Lung microvascular endothelial cell (primary cell): ENCODE data around the gene TUSC2. TPM values are rescaled to one million over a fixed set of nuclear protein-coding genes. Genes with fewer than 3 reads are reported as not detected.
"Not testable (repeated sequence)": the region's sequence is repeated elsewhere in the genome, so short reads cannot be mapped to it uniquely, and the experiment has no call there.

ENCODE experiments used
- DNase-seq, 2 donors: peaks; one replicate each; pipeline versions ENCODE4 v3.0.0 to v3.0.0-alpha.2; 2010; ENCODE audit warnings: low read depth in 2 of 2
- total RNA-seq: library from RNA; depleted of rRNA; stranded (reverse); fragments of >200 nt; gene quantifications from 2 replicates; pipeline ENCODE4 v1.2.1, GENCODE V29; 2014

TUSC2 gene
- total RNA-seq, 1 donor from 2014 or later = 22.8 TPM

DNA sequence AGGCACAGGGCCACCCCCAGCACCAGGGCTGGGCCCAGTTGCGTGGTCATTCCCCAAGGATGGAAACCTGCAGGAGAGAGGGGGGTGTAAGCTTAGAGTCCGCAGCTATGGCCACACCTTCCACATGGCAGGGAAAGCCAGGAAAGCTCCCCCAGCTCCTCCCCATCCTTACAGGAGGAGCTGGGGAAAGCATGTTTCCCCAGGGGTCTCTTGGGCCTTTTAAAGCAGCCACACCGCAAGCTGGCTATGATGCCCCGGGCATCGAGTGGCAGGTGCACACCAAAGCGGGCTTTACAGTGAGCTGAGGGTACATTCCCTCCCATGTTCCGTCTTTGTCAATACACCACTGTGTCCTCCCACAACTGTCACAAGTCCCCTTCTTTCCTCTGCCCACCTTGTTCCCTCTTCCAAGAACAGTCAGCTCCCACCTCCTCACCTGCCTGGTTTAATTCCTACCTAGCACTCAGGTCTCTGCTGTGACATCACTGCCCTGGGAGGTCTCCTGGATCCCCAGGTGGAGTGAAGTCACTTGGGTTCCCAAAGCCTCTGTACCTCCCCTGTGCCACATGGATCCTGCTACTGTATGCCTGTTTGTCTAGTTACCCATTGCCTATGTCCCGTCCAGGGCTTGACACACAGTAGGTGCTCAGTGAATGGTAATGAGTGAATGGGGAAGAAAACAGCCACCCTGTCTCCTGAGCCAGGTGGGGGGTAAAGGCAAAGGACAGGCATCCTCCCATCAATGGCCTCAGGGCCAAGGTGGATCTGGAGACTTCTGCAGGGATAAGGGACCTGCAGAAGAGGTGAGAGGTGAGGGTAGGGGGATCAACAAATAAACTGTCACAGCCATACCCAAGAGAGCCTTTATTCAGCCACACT is 32.2 kb downstream of the TUSC2 start:
- no peak for DNase-seq

GRCh38 chr3:50294492-50295403 is 33.3 kb downstream of the TUSC2 start:
- DNase-seq = no peak

DNA sequence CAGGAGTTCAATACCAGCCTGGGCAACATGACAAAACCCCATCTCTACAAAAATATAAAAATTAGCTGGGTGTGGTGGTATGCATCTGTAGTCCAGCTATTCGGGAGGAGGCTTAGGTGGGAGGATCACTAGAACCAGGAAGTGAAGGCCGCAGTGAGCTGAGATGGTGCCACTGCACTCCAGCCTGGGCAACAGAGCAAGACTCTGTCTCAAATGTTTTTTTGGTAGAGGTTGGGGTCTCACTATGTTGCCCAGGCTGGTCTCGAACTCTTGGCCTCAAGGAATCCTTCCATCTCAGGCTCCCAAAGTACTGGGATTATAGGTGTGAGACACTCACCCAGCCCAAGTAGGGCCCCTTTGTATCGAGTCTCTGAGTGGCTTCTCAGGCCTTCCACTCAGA is 33.9 kb downstream of the TUSC2 start:
- DNase-seq = no peak

GRCh38 chr3:50293079-50293801 is 34.8 kb downstream of the TUSC2 start:
- DNase-seq = no peak

GRCh38 chr3:50292159-50293078 is 35.6 kb downstream of the TUSC2 start, which contains the start of gene IFRD2:
Gene IFRD2, minus strand, starts transcription at chr3:50292429. Its CDS starts 155 bp downstream, at chr3:50292274.
- peak; percentile 98 for DNase-seq

GRCh38 chr3:50290161-50290641 is 37.8 kb downstream of the TUSC2 start:
- no peak for DNase-seq

GRCh38 chr3:50289130-50289529 is 38.9 kb downstream of the TUSC2 start:
- DNase-seq = no peak

- DNase-seq = no peak
These were observed 39.5 kb downstream of the TUSC2 start for GRCh38 chr3:50288387-50289007.

GRCh38 chr3:50287262-50287661 is 40.8 kb downstream of the TUSC2 start:
- no peak for DNase-seq

DNA sequence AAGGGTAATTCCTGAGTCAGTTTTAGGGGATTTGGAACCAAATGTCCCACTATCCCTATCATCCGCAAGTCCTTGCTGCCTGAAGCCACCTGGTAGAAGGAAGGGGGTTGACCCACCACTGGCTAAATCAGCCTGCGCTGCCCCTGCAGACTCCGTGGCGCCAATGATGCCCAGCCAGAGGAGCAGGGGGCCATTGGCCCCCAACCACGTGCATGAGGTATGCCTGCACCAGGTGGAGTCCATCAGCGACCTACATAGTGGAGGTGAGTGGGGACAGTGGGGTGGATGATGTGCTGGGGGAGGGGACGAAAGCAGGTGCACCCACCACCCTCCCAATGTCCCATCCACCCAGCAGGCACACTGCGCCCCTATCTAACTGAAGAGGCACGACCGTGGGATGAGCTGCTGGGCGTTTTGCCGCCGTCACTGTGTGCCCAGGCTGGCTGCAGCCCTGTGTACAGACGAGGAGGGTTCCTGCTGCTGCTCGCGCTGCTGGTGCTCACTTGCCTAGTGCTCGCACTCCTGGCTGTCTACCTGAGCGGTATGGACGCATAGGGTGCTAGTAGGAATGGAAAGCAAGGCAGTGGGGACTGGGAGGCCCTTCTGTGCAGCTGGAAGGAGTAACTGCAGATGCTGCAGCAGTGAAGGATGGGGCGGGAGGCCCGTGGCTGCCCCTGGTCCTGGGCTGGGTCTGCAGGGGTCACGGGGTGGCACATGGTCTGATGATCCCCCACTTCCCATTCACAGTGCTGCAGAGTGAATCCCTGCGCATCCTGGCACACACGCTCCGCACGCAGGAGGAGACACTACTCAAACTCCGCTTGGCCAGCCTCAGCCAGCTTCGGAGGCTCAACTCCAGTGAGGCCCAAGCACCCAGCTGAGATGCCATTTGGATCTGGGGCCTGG is 41.4 kb downstream of the TUSC2 start:
- no peak for DNase-seq

DNA sequence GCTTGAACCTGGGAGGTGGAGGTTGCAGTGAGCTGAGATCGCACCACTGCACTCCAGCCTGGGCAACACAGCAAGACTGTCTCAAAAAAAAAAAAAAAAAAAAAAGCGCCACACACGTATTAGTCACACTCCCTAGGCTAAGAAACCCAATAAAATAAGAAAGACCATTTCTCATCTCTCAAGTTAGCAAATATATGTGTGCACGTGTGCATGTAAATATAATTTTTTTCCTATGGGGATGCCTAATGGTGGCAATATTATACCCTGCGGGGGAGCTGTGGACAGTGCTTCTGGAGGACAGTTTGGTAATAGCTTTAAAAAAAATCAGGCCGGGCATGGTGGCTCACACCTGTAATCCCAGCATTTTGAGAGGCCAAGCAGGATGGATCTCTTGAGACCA is 43.9 kb downstream of the TUSC2 start:
- DNase-seq = not testable (repeated sequence)

GRCh38 chr3:50279255-50280016 is 48.6 kb downstream of the TUSC2 start:
- DNase-seq = no peak

DNA sequence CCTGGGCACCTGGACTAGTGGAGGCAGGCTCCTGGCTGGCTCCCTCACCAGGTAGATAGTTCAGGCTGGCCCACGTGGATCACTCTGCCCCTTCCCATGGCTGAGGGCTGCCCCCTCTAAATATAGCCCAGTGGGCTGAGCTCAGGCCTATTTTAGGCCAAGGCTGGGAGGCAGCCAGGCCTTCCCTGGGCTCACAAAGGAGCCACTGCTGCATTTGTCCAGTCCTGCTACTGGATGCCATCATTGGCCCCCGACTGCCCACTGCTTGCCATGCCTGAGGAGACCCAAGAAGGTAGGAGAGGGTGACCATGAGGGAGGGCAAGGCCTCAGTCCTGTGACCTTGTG is 49.2 kb downstream of the TUSC2 start, which contains the start of gene LSMEM2:
TSS of gene LSMEM2 (plus strand) at position 208 of the 345 bp plus-strand sequence. CDS start at position 235, 27 bp downstream.
- no peak for DNase-seq

DNA sequence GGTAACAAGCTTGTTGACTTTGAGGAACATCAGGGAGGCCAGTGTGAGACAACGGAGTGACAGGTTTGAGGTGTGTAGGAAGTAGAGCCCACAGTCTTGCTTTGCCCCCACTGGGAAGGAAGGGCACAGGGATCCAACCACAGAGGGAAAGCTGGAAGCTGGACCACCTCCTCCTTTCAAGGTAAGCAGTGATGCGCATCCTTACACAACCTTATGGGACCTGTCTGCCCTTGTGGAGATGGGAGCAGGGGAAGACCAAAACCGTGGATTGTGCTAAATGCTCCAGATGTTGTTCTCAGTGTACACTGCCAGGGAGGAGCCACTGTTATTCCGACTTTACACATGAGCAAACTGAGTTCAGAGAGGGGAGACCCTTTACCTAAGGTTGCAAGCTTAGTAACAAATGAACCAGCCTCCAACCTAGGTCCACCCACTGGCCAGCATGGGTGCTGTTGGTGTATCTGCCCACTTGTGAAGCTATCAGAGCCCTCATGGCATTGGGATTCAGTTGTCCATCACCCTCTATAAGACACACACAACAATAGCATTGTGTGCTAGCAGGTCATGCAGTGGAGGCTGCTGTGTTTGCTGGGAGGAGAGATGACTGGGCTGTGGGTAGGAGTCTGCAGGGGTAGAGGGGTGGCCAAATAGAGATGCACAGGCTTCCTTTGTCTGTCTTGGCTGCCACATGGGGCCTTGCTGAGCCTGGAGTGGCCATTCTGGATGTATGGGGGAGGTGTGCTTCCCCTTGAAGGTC is 49.7 kb downstream of the TUSC2 start:
- no peak for DNase-seq

DNA sequence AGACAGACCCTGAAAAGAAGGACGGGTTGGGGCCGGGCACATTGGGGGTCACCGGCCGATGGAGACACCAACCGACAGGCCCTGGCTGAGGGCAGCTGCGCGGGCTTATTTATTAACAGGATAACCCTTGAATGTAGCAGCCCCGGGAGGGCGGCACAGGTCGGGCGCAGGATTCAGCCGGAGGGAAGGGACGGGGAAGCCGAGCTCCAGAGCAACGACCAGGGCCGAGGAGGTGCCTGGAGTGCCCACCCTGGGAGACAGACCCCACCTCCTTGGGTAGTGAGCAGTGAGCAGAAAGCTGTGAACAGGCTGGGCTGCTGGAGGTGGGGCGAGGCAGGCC is 51.3 kb downstream of the TUSC2 start:
- DNase-seq = no peak

DNA sequence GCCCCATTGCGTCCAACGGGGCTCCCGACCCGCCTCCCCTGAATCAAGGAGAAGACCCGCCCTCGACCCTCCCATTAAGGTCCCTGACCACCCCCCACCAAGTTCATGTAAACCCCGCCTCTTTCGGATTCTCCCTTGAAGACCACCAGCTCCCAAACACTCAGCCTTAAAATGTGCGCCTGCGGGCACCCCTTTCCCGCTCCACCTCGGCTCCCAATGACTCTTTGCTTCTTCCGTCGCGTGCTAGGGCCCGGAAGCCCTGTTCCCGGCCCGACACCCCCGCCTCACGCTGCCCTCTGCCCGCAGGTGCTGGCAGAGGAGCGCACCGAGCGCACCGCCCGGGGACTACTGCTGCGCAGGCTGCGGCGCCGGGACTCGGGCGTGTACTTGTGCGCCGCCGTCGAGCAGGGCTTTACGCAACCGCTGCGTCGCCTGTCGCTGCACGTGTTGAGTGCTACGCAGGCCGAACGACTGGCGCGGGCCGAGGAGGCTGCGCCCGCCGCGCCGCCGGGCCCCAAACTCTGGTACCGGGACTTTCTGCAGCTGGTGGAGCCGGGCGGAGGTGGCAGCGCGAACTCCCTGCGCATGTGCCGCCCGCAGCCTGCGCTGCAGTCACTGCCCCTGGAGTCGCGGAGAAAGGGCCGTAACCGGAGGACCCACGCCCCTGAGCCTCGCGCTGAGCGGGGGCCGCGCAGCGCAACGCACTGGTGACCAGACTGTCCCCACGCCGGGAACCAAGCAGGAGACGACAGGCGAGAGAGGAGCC is 51.8 kb downstream of the TUSC2 start:
- DNase-seq = no peak
